Renal cortex interstitium (tissue), 11 donors: Measurements from ENCODE around the gene SUCLG2. TPM values are rescaled to one million over a fixed set of nuclear protein-coding genes. Genes with fewer than 3 reads are reported as not detected.
A peak's percentile ranks its signal among the peaks of the same experiment; 100 is the strongest.

Experiments
- DNase-seq, 11 donors: peaks; one replicate each; pipeline ENCODE4 v3.0.0-alpha.2; 2013; ENCODE audit warnings: low read depth in 9 of 11, low spot score in 4 of 11; ENCODE audit errors: extremely low read depth in 1 of 11
- polyA plus RNA-seq, 3 donors: library from polyadenylated mRNA; unstranded; fragments of 120-200 nt; gene quantifications; one replicate each; pipeline ENCODE4 v1.2.1, GENCODE V29; 2013; ENCODE audit not compliant: insufficient read length in 3 of 3

SUCLG2 gene
- polyA plus RNA-seq, 3 donors, result 72.2 to 84.3 (median 82.1) TPM

- DNase-seq, result no peak
Observed at GRCh38 chr3:67437789-67438188, 216.6 kb downstream of the SUCLG2 start.

GRCh38 chr3:67437090-67437489 is 217.3 kb downstream of the SUCLG2 start:
- no peak for DNase-seq

GRCh38 chr3:67433109-67433508 is 221.3 kb downstream of the SUCLG2 start:
- DNase-seq, result no peak

- no peak for DNase-seq
Observed at GRCh38 chr3:67431887-67432286, 222.5 kb downstream of the SUCLG2 start.

- DNase-seq, result no peak
Observed at GRCh38 chr3:67423722-67424121, 230.7 kb downstream of the SUCLG2 start.

GRCh38 chr3:67421912-67422311 is 232.5 kb downstream of the SUCLG2 start:
- no peak for DNase-seq

- no peak for DNase-seq
Observed at GRCh38 chr3:67419779-67420178, 234.6 kb downstream of the SUCLG2 start.

GRCh38 chr3:67419218-67419529 is 235.2 kb downstream of the SUCLG2 start:
- no peak for DNase-seq

GRCh38 chr3:67418426-67419217 is 235.8 kb downstream of the SUCLG2 start:
- no peak for DNase-seq

GRCh38 chr3:67416703-67417102 is 237.7 kb downstream of the SUCLG2 start:
- no peak for DNase-seq

GRCh38 chr3:67415511-67415910 is 238.9 kb downstream of the SUCLG2 start:
- no peak for DNase-seq

GRCh38 chr3:67414740-67415139 is 239.7 kb downstream of the SUCLG2 start:
- DNase-seq, result no peak

GRCh38 chr3:67405193-67405592 is 249.2 kb downstream of the SUCLG2 start:
- no peak for DNase-seq

GRCh38 chr3:67402873-67403272 is 251.5 kb downstream of the SUCLG2 start:
- DNase-seq, result no peak

GRCh38 chr3:67401921-67402320 is 252.5 kb downstream of the SUCLG2 start:
- no peak for DNase-seq

GRCh38 chr3:67400476-67400875 is 253.9 kb downstream of the SUCLG2 start:
- no peak for DNase-seq

- no peak for DNase-seq
Observed at GRCh38 chr3:67389176-67389575, 265.2 kb downstream of the SUCLG2 start.

- no peak for DNase-seq
Observed at GRCh38 chr3:67388738-67389137, 265.7 kb downstream of the SUCLG2 start.

GRCh38 chr3:67386451-67386850 is 268.0 kb downstream of the SUCLG2 start:
- no peak for DNase-seq

GRCh38 chr3:67384760-67385397 is 269.5 kb downstream of the SUCLG2 start:
- peak in 2 of 11 donors; percentile 14 to 16 for DNase-seq

- no peak for DNase-seq
Observed at GRCh38 chr3:67384016-67384415, 270.4 kb downstream of the SUCLG2 start.
